ENCODE results near the gene TMEM129.

- TF ChIP-seq CTCF (conservative IDR thresholded peaks at IDR 0.05 in 1 of 2, IDR thresholded peaks at IDR 0.05 in 1 of 2; ENCODE audit: low read depth in 1 of 2, low read length in 2 of 2) (no peak), EZH2 (IDR thresholded peaks at IDR 0.05; ENCODE audit: low read length, missing control alignments) (no peak)
Observed at GRCh38 chr4:1740021-1740545, 19.0 kb upstream of the TMEM129 start.
